Testis (tissue), 3 donors: Measurements from ENCODE around the gene CNFN. TPM values are rescaled to one million over a fixed set of nuclear protein-coding genes. Genes with fewer than 3 reads are reported as not detected.

Experiments
- DNase-seq: peaks from one replicate; pipeline ENCODE4 v3.0.0-alpha.2; 2019
- H3K27ac ChIP-seq, 2 donors: fragments of 200-600 bp; sonication (generic); one replicate each; pipeline ENCODE4 v1.5.1; 2019
- H3K27me3 ChIP-seq: fragments of 200-600 bp; sonication (generic); one replicate; pipeline ENCODE4 v1.5.1; 2019
- H3K36me3 ChIP-seq: fragments of 200-600 bp; sonication (generic); one replicate; pipeline ENCODE4 v1.5.1; 2017; ENCODE audit warnings: low read depth; ENCODE audit errors: missing control alignments
- H3K4me1 ChIP-seq: fragments of 200-600 bp; sonication (generic); one replicate; pipeline ENCODE4 v1.5.1; 2019
- H3K4me3 ChIP-seq, 2 donors: fragments of 200-600 bp; sonication (generic); one replicate each; pipeline ENCODE4 v1.5.1; 2017 to 2019
- H3K9me3 ChIP-seq: fragments of 200-600 bp; sonication (generic); one replicate; pipeline ENCODE4 v1.5.1; 2017
- CTCF ChIP-seq, 3 experiments: fragments of 450-650 bp in 2 of 3; fragments of 200-600 bp in 1 of 3; sonication (generic) in 1 of 3; IDR thresholded peaks; one replicate each; pipeline ENCODE4 v1.5.1; 2016 to 2019; ENCODE audit warnings: antibody characterized with exemption in 3 of 3, mild to moderate bottlenecking in 2 of 3, moderate library complexity in 1 of 3
- POLR2A ChIP-seq: fragments of 450-650 bp; IDR thresholded peaks from one replicate; pipeline ENCODE4 v1.6.1; 2017; ENCODE audit warnings: antibody characterized with exemption, mild to moderate bottlenecking, moderate library complexity
- WGBS, 2 donors: methylation state at CpG; one replicate each; pipeline ENCODE4 v1.1.5; 2018; 5-methylcytosine and 5-hydroxymethylcytosine counted together
- intact Hi-C: fragments of 100-400 bp; cut with DNase I; formaldehyde crosslinking; loops from one replicate; pipeline ENCODE4 v1.15.1; 2023; ENCODE audit warnings: low total_unique reads
- polyA plus RNA-seq: library from polyadenylated mRNA; stranded (reverse); fragments of 350-450 nt; fragmentation: Illumina TruSeq; extraction: RNeasy Lipid Tissue Mini Kit (QIAGEN cat#74804); gene quantifications from one replicate; pipeline ENCODE4 v1.2.3, GENCODE V29; 2014; ENCODE audit warnings: low read depth, low replicate concordance; ENCODE audit not compliant: insufficient read depth
- total RNA-seq, 2 donors: library from RNA; depleted of rRNA; stranded (reverse); fragments of >200 nt; gene quantifications; one replicate each; pipeline ENCODE4 v1.2.3, GENCODE V29; 2016

CNFN gene
- total and polyA plus RNA-seq, 3 donors from 2014 or later: 1.9 to 5.0 (median 2.2) TPM

GRCh38 chr19:42355896-42356295, 34.2 kb downstream of the CNFN start:
- TF ChIP-seq POLR2A (no peak), CTCF (IDR thresholded peaks at IDR 0.05) (no peak)
- WGBS, 2 donors: 80 to 91% methylated on average over 1 to 12 of the region's 12 CpGs
- Histone ChIP-seq H3K36me3 (no peaks in the 10 kb centered on the region), H3K4me1 (peaks cover 19% of the 10 kb centered on the region), H3K4me3 (no peak overlapping the region), H3K27me3 (no peaks in the 10 kb centered on the region), H3K9me3 (no peaks in the 10 kb centered on the region), H3K27ac (no peak overlapping the region)
- intact Hi-C loops: no loop called here
- DNase-seq: no peak

GRCh38 chr19:42353341-42354015, 36.6 kb downstream of the CNFN start:
- no peak for TF ChIP-seq POLR2A
- TF ChIP-seq CTCF (IDR thresholded peaks at IDR 0.05): no peak
- Histone ChIP-seq H3K4me1 (peaks cover 8% of the 10 kb centered on the region), H3K27me3 (no peaks in the 10 kb centered on the region), H3K27ac (no peak overlapping the region), H3K36me3 (no peaks in the 10 kb centered on the region), H3K4me3 (no peak overlapping the region), H3K9me3 (no peaks in the 10 kb centered on the region)
- DNase-seq: no peak
- intact Hi-C loops: no loop called here
- 83 to 95% methylated on average over 6 to 28 of the region's 29 CpGs for WGBS, 2 donors

GRCh38 chr19:42352301-42353259, 37.5 kb downstream of the CNFN start:
- WGBS, 2 donors: 92 to 95% methylated on average over 15 to 27 of the region's 31 CpGs
- no peak for DNase-seq
- no peak overlapping the region for H3K4me3 ChIP-seq
- H3K27ac ChIP-seq: no peak overlapping the region
- H3K36me3 ChIP-seq: no peaks in the 10 kb centered on the region
- no peak for TF ChIP-seq POLR2A
- TF ChIP-seq CTCF (IDR thresholded peaks at IDR 0.05): no peak
- H3K9me3 ChIP-seq: no peaks in the 10 kb centered on the region
- H3K4me1 ChIP-seq: no peaks in the 10 kb centered on the region
- intact Hi-C loops: no loop called here
- H3K27me3 ChIP-seq: no peaks in the 10 kb centered on the region

GRCh38 chr19:42351079-42351735, 38.9 kb downstream of the CNFN start:
- Histone ChIP-seq H3K27ac (no peak overlapping the region), H3K36me3 (no peaks in the 10 kb centered on the region), H3K27me3 (no peaks in the 10 kb centered on the region), H3K4me3 (no peak overlapping the region), H3K4me1 (no peaks in the 10 kb centered on the region), H3K9me3 (no peaks in the 10 kb centered on the region)
- intact Hi-C loops: no loop called here
- TF ChIP-seq CTCF (IDR thresholded peaks at IDR 0.05): no peak
- TF ChIP-seq POLR2A: no peak
- 93 to 95% methylated on average over 19 to 21 of the region's 21 CpGs for WGBS, 2 donors
- DNase-seq: no peak
